ENCODE data around the gene TSPO. TPM values are rescaled to one million over a fixed set of nuclear protein-coding genes. Genes with fewer than 3 reads are reported as not detected.
A peak's percentile ranks its signal among the peaks of the same experiment; 100 is the strongest.

Gene TSPO
- total and polyA plus RNA-seq, 9 of the 15 experiments (the other 6 are each of a cell fraction or from before 2014, with no cell fraction given): 4.9 to 126 (median 25.3) TPM

DNA sequence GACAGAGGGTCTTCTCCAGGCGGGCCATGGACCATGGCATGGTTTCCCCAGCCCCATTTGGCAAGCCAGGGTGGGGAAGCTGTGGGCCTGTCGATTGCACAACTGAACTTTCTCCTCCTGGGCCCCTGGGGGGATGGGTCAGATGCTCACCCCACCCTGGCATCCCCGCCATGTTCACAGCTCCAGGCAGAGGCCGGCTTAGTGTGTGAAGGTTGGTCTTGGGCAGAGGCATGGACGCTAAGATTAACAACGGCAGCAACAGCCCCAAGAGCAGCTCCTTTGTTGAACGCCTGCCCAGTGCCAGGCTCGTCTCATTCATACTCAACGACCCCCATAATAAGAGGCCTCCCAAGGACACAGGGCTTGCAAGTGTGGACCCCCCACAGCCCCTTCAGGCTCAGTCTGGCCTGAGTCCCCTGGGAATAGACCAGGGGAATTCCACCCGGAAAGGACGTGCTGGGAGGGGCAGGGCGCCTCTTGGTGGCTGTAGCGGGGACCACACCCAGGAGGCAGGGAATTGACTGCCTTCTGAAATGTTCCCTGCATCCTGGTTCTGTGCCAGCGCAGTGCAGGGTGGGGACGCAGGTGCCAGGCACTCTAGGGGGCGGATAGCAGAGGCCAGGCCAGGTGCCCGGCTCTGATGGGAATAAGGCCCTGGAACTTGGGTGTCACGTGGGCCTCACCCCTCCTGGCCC, 8.3 kb downstream of the TSPO start (continued):
- TF ChIP-seq CBX8 (IDR thresholded peaks at IDR 0.05; ENCODE audit: borderline replicate concordance, extremely low read depth, low read depth, low read length, poor library complexity, severe bottlenecking) (no peak), TBP (optimal IDR thresholded peaks at IDR 0.05; ENCODE audit: low read depth, low read length) (no peak)

DNA sequence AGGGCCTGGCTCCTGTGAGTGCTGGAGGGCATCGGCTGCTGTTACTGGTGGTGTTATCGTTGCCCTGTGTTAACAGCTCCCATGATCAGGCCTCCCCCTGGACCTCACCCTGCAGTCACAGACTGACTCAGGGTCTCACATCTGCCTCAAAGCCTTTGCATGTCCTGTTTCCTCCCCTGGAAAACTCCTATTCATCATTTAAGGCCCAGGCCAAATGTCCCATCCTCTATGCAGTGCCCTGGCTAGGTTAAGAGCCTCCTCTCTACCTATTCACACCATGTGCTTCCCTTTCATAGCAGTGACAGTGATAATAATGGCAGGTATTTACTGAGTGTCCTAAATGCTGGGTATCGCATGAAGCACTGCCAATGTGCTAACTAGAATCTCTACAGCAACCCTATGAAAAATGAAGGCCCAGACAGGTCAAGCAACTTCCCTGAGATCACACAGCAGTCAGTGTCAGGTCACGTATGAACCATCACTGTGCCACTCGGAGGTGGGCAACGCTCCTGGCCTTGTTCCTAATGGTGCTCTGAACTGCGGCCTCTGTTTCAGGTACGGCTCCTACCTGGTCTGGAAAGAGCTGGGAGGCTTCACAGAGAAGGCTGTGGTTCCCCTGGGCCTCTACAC, 9.3 kb downstream of the TSPO start:
- Histone ChIP-seq H3K27ac (ENCODE audit: extremely low read depth, low read depth, low read length) (no peak overlapping the region), H3K4me3 (no peak overlapping the region), H4K20me1 (replicated peaks; ENCODE audit: control insufficient read depth, insufficient read depth, low read length) (0 out of 2 replicates have a peak, but pooled peaks cover 3% of the 10 kb centered on the region), H3K79me2 (ENCODE audit: control insufficient read depth, insufficient read depth, low read length) (peaks cover 2% of the 10 kb centered on the region; the same call in 1 of the 3 replicates), H2AFZ (ENCODE audit: low read depth, low read length) (no peak overlapping the region), H3K9me3 (replicated peaks; ENCODE audit: control insufficient read depth, insufficient read depth, low read depth, low read length) (no peaks in the 10 kb centered on the region), H3K9me1 (ENCODE audit: control insufficient read depth, insufficient read depth, low read length) (no peaks in the 10 kb centered on the region), H3K4me1 (replicated peaks in 1 of 2; ENCODE audit: control insufficient read depth in 2 of 2, insufficient read depth in 2 of 2, low read length in 2 of 2) (peaks cover 8 to 51% of the 10 kb centered on the region in 2 experiments), H3K36me3 (ENCODE audit: control insufficient read depth, insufficient read depth, low read length) (peaks cover 19% of the 10 kb centered on the region; the same call in 1 of the 3 replicates), H3K27me3 (ENCODE audit: control insufficient read depth in 2 of 2, insufficient read depth in 2 of 2, low read length in 2 of 2) (no peaks in the 10 kb centered on the region), H3K4me2 (ENCODE audit: insufficient read depth, low read length) (no peak overlapping the region), H3K9ac (ENCODE audit: insufficient read depth in 1 of 2, low read depth in 2 of 2, low read length in 2 of 2) (no peak overlapping the region)
- CTCF ChIA-PET (ENCODE audit: low intra/inter-chr PET ratio): no interaction called here
- TF ChIP-seq ARID2 (IDR thresholded peaks at IDR 0.05) (no peak), ZNF3 (CRISPR knock-in tag; IDR thresholded peaks at IDR 0.05) (no peak), KDM1A (IDR thresholded peaks at IDR 0.05) (0 out of 4 replicates have a peak, but pooled peaks of 1 of the 2 experiments have one; percentile 17), BCOR (IDR thresholded peaks at IDR 0.05) (peak; percentile 61), RBM25 (IDR thresholded peaks at IDR 0.05; ENCODE audit: low read depth, low read length, severe bottlenecking) (peak; percentile 81), HNRNPUL1 (IDR thresholded peaks at IDR 0.05; ENCODE audit: low read length) (no peak), ZFP36 (IDR thresholded peaks at IDR 0.05; ENCODE audit: low read depth, low read length, partially characterized antibody) (peak; percentile 51)
- BruUV-seq (replicated peaks): no TSS peak
- whole genome bisulfite sequencing (ENCODE audit: insufficient coverage, low coverage, missing lambda C conversion rate): 93% methylated on average over 8 of the region's 8 CpGs
- POLR2A ChIA-PET: no interaction called here
- FAIRE-seq (no peak), ATAC-seq (no peak), DNase-seq (ENCODE audit: extremely low read depth in 1 of 4, low spot score in 3 of 4) (no peak)
- intact Hi-C loops (cut with micrococcal nuclease) (no loop called here), in situ Hi-C loops (cut with MboI) (no loop called here)
